IMR-90 (cell line): Measurements from ENCODE around the gene PON1.

Source experiments
- BHLHE40 ChIP-seq: fragments of 150-350 bp; IDR thresholded peaks from 2 replicates; pipeline ENCODE4 v1.6.1; 2016; ENCODE audit warnings: mild to moderate bottlenecking, low read depth, low read length
- CEBPB ChIP-seq: IDR thresholded peaks from 2 replicates; pipeline ENCODE4 v1.6.1; 2012; ENCODE audit warnings: low read depth, low read length, improper control_type of control experiment
- POLR2A ChIP-seq: IDR thresholded peaks from 2 replicates; pipeline ENCODE4 v1.6.1; 2012; ENCODE audit warnings: mild to moderate bottlenecking, low read depth, low read length
- TF ChIP-seq, protein P1 (sequence below): conservative IDR thresholded peaks from 2 replicates; pipeline ENCODE4 v1.5.1; 2012; ENCODE audit warnings: mild to moderate bottlenecking, low read depth, low read length, improper control_type of control experiment

DNA sequence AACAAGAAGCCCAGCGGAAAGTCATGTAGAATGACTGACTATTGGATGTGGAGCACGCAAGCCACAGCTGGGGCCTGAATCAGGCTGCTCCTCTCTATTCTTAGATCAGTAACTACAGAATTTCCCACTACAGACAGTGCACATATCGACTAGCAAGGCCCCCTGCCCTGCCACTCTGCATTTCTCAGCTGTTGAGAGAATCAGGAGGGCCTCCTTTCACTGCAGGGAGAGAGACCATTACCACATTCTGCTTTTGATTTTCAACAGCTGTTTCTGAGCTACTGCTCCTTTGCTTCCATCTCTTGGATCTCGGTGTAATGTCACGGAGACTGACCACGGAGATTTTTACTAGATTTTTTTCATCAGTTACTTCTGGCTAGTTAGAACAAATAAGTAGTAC, 73.8 kb downstream of the PON1 start:
- TF ChIP-seq, protein P1, sequence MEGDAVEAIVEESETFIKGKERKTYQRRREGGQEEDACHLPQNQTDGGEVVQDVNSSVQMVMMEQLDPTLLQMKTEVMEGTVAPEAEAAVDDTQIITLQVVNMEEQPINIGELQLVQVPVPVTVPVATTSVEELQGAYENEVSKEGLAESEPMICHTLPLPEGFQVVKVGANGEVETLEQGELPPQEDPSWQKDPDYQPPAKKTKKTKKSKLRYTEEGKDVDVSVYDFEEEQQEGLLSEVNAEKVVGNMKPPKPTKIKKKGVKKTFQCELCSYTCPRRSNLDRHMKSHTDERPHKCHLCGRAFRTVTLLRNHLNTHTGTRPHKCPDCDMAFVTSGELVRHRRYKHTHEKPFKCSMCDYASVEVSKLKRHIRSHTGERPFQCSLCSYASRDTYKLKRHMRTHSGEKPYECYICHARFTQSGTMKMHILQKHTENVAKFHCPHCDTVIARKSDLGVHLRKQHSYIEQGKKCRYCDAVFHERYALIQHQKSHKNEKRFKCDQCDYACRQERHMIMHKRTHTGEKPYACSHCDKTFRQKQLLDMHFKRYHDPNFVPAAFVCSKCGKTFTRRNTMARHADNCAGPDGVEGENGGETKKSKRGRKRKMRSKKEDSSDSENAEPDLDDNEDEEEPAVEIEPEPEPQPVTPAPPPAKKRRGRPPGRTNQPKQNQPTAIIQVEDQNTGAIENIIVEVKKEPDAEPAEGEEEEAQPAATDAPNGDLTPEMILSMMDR, result no peak
- no peak for TF ChIP-seq POLR2A
- no peak for TF ChIP-seq BHLHE40
- no peak for TF ChIP-seq CEBPB
